SK-N-MC (cell line): Measurements from ENCODE around the gene CACNA1H.
"Not testable (repeated sequence)": the region's sequence is repeated elsewhere in the genome, so short reads cannot be mapped to it uniquely, and the experiment has no call there.

Experiments
- EZH2 ChIP-seq: fragments of 200-600 bp; sonication (generic); IDR thresholded peaks from one replicate; pipeline ENCODE4 v1.6.1; 2017; ENCODE audit warnings: antibody characterized with exemption
- FOXP2 ChIP-seq: optimal IDR thresholded peaks from 2 replicates; pipeline ENCODE3; 2011; ENCODE audit warnings: mild to moderate bottlenecking, moderate library complexity; ENCODE audit not compliant: insufficient read depth; ENCODE audit errors: extremely low read length, control extremely low read depth

GRCh38 chr16:1238909-1239308 lies 86.0 kb downstream of the CACNA1H start:
- not testable (repeated sequence) for TF ChIP-seq FOXP2, EZH2
